Measurements from ENCODE around the gene CALN1.

Gene CALN1

DNA sequence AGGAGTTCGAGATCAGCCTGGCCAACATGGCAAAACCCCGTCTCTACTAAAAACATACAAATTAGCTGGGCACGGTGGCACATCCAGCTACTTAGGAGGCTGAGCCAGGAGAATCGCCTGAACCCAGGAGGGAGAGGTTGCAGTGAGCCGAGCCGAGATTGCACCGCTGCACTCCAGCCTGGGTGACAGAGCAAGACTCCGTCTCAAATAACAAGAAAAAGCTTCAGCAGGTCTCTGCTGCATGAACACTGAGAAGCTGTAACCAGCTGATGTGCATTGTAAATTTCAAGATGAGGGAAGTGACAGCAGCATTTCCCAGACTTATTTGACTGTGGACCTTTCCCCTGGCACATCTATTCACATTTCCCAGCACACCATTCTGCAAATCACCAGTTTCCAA is 222.0 kb downstream of the CALN1 start:
- Histone ChIP-seq H2AFZ (no peak overlapping the region), H3K79me2 (no peaks in the 10 kb centered on the region), H3K4me3 (ENCODE audit: low read depth, low read length) (no peak overlapping the region), H3K4me2 (ENCODE audit: low read length) (no peak overlapping the region), H3K27me3 (ENCODE audit: control insufficient read depth, insufficient read depth, low read length) (no peaks in the 10 kb centered on the region), H3K9me3 (ENCODE audit: control insufficient read depth, low read length) (no peaks in the 10 kb centered on the region), H3K27ac (no peak overlapping the region), H3K4me1 (no peaks in the 10 kb centered on the region), H3K9ac (no peak overlapping the region), H3K36me3 (ENCODE audit: control insufficient read depth, insufficient read depth, low read length) (no peaks in the 10 kb centered on the region)
- TF ChIP-seq, protein P1, sequence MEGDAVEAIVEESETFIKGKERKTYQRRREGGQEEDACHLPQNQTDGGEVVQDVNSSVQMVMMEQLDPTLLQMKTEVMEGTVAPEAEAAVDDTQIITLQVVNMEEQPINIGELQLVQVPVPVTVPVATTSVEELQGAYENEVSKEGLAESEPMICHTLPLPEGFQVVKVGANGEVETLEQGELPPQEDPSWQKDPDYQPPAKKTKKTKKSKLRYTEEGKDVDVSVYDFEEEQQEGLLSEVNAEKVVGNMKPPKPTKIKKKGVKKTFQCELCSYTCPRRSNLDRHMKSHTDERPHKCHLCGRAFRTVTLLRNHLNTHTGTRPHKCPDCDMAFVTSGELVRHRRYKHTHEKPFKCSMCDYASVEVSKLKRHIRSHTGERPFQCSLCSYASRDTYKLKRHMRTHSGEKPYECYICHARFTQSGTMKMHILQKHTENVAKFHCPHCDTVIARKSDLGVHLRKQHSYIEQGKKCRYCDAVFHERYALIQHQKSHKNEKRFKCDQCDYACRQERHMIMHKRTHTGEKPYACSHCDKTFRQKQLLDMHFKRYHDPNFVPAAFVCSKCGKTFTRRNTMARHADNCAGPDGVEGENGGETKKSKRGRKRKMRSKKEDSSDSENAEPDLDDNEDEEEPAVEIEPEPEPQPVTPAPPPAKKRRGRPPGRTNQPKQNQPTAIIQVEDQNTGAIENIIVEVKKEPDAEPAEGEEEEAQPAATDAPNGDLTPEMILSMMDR (IDR thresholded peaks at IDR 0.05), result no peak

- no peak overlapping the region for H2AFZ ChIP-seq
- no peaks in the 10 kb centered on the region for H3K36me3 ChIP-seq (ENCODE audit: control insufficient read depth, insufficient read depth, low read length)
- no peak overlapping the region for H3K9ac ChIP-seq
- H3K9me3 ChIP-seq (ENCODE audit: control insufficient read depth, low read length), result no peaks in the 10 kb centered on the region
- no peak overlapping the region for H3K4me2 ChIP-seq (ENCODE audit: low read length)
- no peaks in the 10 kb centered on the region for H3K4me1 ChIP-seq
- no peaks in the 10 kb centered on the region for H3K27me3 ChIP-seq (ENCODE audit: control insufficient read depth, insufficient read depth, low read length)
- H3K79me2 ChIP-seq, result no peaks in the 10 kb centered on the region
- H3K4me3 ChIP-seq (ENCODE audit: low read depth, low read length), result no peak overlapping the region
- TF ChIP-seq, protein P1 (IDR thresholded peaks at IDR 0.05), result no peak
- no peak overlapping the region for H3K27ac ChIP-seq
These were observed 225.0 kb downstream of the CALN1 start for GRCh38 chr7:72187179-72187578.

GRCh38 chr7:72183835-72184234 is 228.3 kb downstream of the CALN1 start:
- no peaks in the 10 kb centered on the region for H3K79me2 ChIP-seq
- TF ChIP-seq, protein P1 (IDR thresholded peaks at IDR 0.05), result no peak
- H2AFZ ChIP-seq, result no peak overlapping the region

GRCh38 chr7:72182036-72182435 is 230.1 kb downstream of the CALN1 start:
- Histone ChIP-seq H3K4me1 (no peaks in the 10 kb centered on the region), H3K9ac (no peak overlapping the region), H3K36me3 (ENCODE audit: control insufficient read depth, insufficient read depth, low read length) (no peaks in the 10 kb centered on the region), H3K79me2 (no peaks in the 10 kb centered on the region), H3K27ac (no peak overlapping the region), H2AFZ (no peak overlapping the region), H3K9me3 (ENCODE audit: control insufficient read depth, low read length) (no peaks in the 10 kb centered on the region), H3K4me2 (ENCODE audit: low read length) (no peak overlapping the region), H3K27me3 (ENCODE audit: control insufficient read depth, insufficient read depth, low read length) (no peaks in the 10 kb centered on the region), H3K4me3 (ENCODE audit: low read depth, low read length) (no peak overlapping the region)
- TF ChIP-seq, protein P1 (IDR thresholded peaks at IDR 0.05), result no peak

More at GRCh38 chr7:72183835-72184234, 228.3 kb downstream of the CALN1 start:
- no peak overlapping the region for H3K27ac ChIP-seq
- no peak overlapping the region for H3K9ac ChIP-seq
- no peaks in the 10 kb centered on the region for H3K4me1 ChIP-seq
- no peak overlapping the region for H3K4me3 ChIP-seq (ENCODE audit: low read depth, low read length)
- no peaks in the 10 kb centered on the region for H3K27me3 ChIP-seq (ENCODE audit: control insufficient read depth, insufficient read depth, low read length)
- no peaks in the 10 kb centered on the region for H3K36me3 ChIP-seq (ENCODE audit: control insufficient read depth, insufficient read depth, low read length)
- H3K4me2 ChIP-seq (ENCODE audit: low read length), result no peak overlapping the region
- no peaks in the 10 kb centered on the region for H3K9me3 ChIP-seq (ENCODE audit: control insufficient read depth, low read length)

GRCh38 chr7:72176875-72177274 is 235.3 kb downstream of the CALN1 start:
- no peaks in the 10 kb centered on the region for H3K27me3 ChIP-seq (ENCODE audit: control insufficient read depth, insufficient read depth, low read length)
- TF ChIP-seq, protein P1 (IDR thresholded peaks at IDR 0.05), result no peak
- H2AFZ ChIP-seq, result no peak overlapping the region
- H3K27ac ChIP-seq, result no peak overlapping the region
- H3K4me3 ChIP-seq (ENCODE audit: low read depth, low read length), result no peak overlapping the region
- H3K9ac ChIP-seq, result no peak overlapping the region
- no peaks in the 10 kb centered on the region for H3K79me2 ChIP-seq
- no peaks in the 10 kb centered on the region for H3K36me3 ChIP-seq (ENCODE audit: control insufficient read depth, insufficient read depth, low read length)
- no peaks in the 10 kb centered on the region for H3K9me3 ChIP-seq (ENCODE audit: control insufficient read depth, low read length)
- no peaks in the 10 kb centered on the region for H3K4me1 ChIP-seq
- H3K4me2 ChIP-seq (ENCODE audit: low read length), result no peak overlapping the region

Data from parathyroid adenoma (tissue), 2 donors.